H1 (cell line): ENCODE results near the gene TGM5. TPM values are rescaled to one million over a fixed set of nuclear protein-coding genes. Genes with fewer than 3 reads are reported as not detected.

Experiments used
- CTCF ChIA-PET: fragments of 300-600 bp; sonication (Branson Sonifier 250); formaldehyde crosslinking; loops from one replicate; lab custom pipeline; 2021; ENCODE audit not compliant: partially characterized antibody; lab: Charles Lee
- POLR2A ChIA-PET: fragments of 300-600 bp; sonication (Branson Sonifier 250); formaldehyde crosslinking; loops from one replicate; lab custom pipeline; 2021; ENCODE audit warnings: inconsistent platforms; ENCODE audit not compliant: partially characterized antibody; lab: Charles Lee
- DNase-seq, 2 experiments: peaks; one replicate each; pipeline versions ENCODE4 v3.0.0 to v3.0.0-alpha.2; 2010 to 2022; ENCODE audit warnings: low spot score in 2 of 2, low read depth in 1 of 2, mixed read lengths in 1 of 2
- FAIRE-seq: peaks from 2 replicates; lab custom pipeline; 2011; peaks lifted over from hg19 to GRCh38; lab: Jason Lieb, UNC
- H2AFZ ChIP-seq: 2 replicates; pipeline ENCODE4 v1.8.1; 2012; ENCODE audit warnings: low read length, inconsistent platforms
- H2AK5ac ChIP-seq: 2 replicates; pipeline ENCODE4 v1.6.1; 2013; ENCODE audit warnings: low read depth, low read length
- H2BK120ac ChIP-seq: replicated peaks from 2 replicates; pipeline ENCODE3; 2013; ENCODE audit warnings: low read depth, low read length, inconsistent platforms
- H2BK12ac ChIP-seq: 2 replicates; pipeline ENCODE4 v1.6.1; 2013; ENCODE audit warnings: low read depth, low read length
- H2BK15ac ChIP-seq: 2 replicates; pipeline ENCODE4 v1.6.1; 2013; ENCODE audit warnings: low read length
- H2BK20ac ChIP-seq: 2 replicates; pipeline ENCODE4 v1.6.1; 2013; ENCODE audit warnings: low read length
- H2BK5ac ChIP-seq: 2 replicates; pipeline ENCODE4 v1.6.1; 2013; ENCODE audit warnings: low read depth, low read length
- H3K14ac ChIP-seq: 2 replicates; pipeline ENCODE4 v1.6.1; 2013; ENCODE audit warnings: inconsistent platforms; ENCODE audit not compliant: insufficient read length
- H3K18ac ChIP-seq: 2 replicates; pipeline ENCODE4 v1.6.1; 2013; ENCODE audit warnings: low read length; ENCODE audit errors: extremely low read depth
- H3K23ac ChIP-seq: 2 replicates; pipeline ENCODE4 v1.6.1; 2013; ENCODE audit warnings: inconsistent platforms; ENCODE audit not compliant: insufficient read length
- H3K23me2 ChIP-seq: 2 replicates; pipeline ENCODE4 v1.6.1; 2013; ENCODE audit warnings: low read depth, low read length
- H3K27ac ChIP-seq: 2 replicates; pipeline ENCODE4 v1.6.1; 2011; ENCODE audit warnings: low read depth, low read length, inconsistent platforms
- H3K27me3 ChIP-seq, 4 experiments: replicated peaks in 1 of 4; 1 replicate in 1 of 4; 2 replicates in 3 of 4; pipeline versions ENCODE4 v1.6.1 to v1.8.1; 2011 to 2013; ENCODE audit warnings: low read length in 3 of 4, mild to moderate bottlenecking in 3 of 4, inconsistent platforms in 2 of 4, mixed read lengths in 2 of 4, moderate library complexity in 1 of 4; ENCODE audit not compliant: control insufficient read depth in 3 of 4, insufficient read depth in 3 of 4; ENCODE audit errors: extremely low read depth in 1 of 4
- H3K36me3 ChIP-seq, 4 experiments: 2 replicates each; pipeline versions ENCODE4 v1.6.1 to v1.8.1; 2011 to 2013; ENCODE audit warnings: mild to moderate bottlenecking in 4 of 4, low read length in 3 of 4, moderate library complexity in 2 of 4, control low read depth in 1 of 4, inconsistent platforms in 1 of 4; ENCODE audit not compliant: insufficient read depth in 4 of 4, control insufficient read depth in 2 of 4
- H3K4ac ChIP-seq: replicated peaks from 2 replicates; pipeline ENCODE3; 2013; ENCODE audit warnings: low read length, low read depth, mixed read lengths, inconsistent platforms; ENCODE audit not compliant: insufficient read length
- H3K4me1 ChIP-seq, 4 experiments: replicated peaks in 1 of 4; 1 replicate in 1 of 4; 2 replicates in 3 of 4; pipeline versions ENCODE4 v1.6.1 to v1.8.1; 2011 to 2013; ENCODE audit warnings: low read length in 3 of 4, inconsistent platforms in 2 of 4, mixed read lengths in 1 of 4; ENCODE audit not compliant: insufficient read depth in 4 of 4, control insufficient read depth in 3 of 4
- H3K4me2 ChIP-seq, 2 experiments: 2 replicates each; pipeline versions ENCODE4 v1.6.1 to v1.8.1; 2011 to 2013; ENCODE audit warnings: low read depth in 2 of 2, low read length in 2 of 2, control low read depth in 1 of 2, inconsistent platforms in 1 of 2, mild to moderate bottlenecking in 1 of 2; ENCODE audit not compliant: insufficient read depth in 1 of 2
- H3K4me3 ChIP-seq, 4 experiments: fragments of 200-600, 300-600 bp in 1 of 4; sonication (generic), shearing (Covaris generic), sonication (Bioruptor Twin) in 1 of 4; 2 replicates each; pipeline versions ENCODE4 v1.5.1 to v1.8.1; 2011 to 2016; ENCODE audit warnings: low read length in 4 of 4, low read depth in 3 of 4, control low read depth in 2 of 4, inconsistent platforms in 2 of 4, mild to moderate bottlenecking in 2 of 4, mixed read lengths in 1 of 4, moderate library complexity in 1 of 4; ENCODE audit not compliant: insufficient read depth in 2 of 4; ENCODE audit errors: extremely low read depth in 1 of 4
- H3K56ac ChIP-seq: replicated peaks from 2 replicates; pipeline ENCODE3; 2013; ENCODE audit warnings: low read depth, mild to moderate bottlenecking, mixed read lengths, low read length, inconsistent platforms; ENCODE audit not compliant: insufficient read length
- H3K79me1 ChIP-seq: 2 replicates; pipeline ENCODE4 v1.6.1; 2013; ENCODE audit warnings: low read depth, low read length, control low read depth
- H3K79me2 ChIP-seq, 2 experiments: 2 replicates each; pipeline versions ENCODE4 v1.6.1 to v1.8.1; 2012 to 2013; ENCODE audit warnings: low read length in 2 of 2, mild to moderate bottlenecking in 2 of 2, inconsistent platforms in 1 of 2; ENCODE audit not compliant: insufficient read depth in 2 of 2, control insufficient read depth in 1 of 2
- H3K9ac ChIP-seq, 4 experiments: replicated peaks in 1 of 4; 1 replicate in 1 of 4; 2 replicates in 3 of 4; pipeline versions ENCODE4 v1.6.1 to v1.8.1; 2011 to 2013; ENCODE audit warnings: low read depth in 3 of 4, low read length in 3 of 4, control low read depth in 2 of 4, mild to moderate bottlenecking in 2 of 4, moderate library complexity in 2 of 4, inconsistent platforms in 1 of 4; ENCODE audit errors: extremely low read depth in 1 of 4
- H3K9me3 ChIP-seq, 2 experiments: 2 replicates each; pipeline versions ENCODE4 v1.6.1 to v1.8.1; 2012 to 2013; ENCODE audit warnings: mild to moderate bottlenecking in 2 of 2, moderate library complexity in 2 of 2, control low read depth in 1 of 2, inconsistent platforms in 1 of 2, low read depth in 1 of 2, low read length in 1 of 2, mixed read lengths in 1 of 2; ENCODE audit not compliant: insufficient read depth in 2 of 2
- H4K20me1 ChIP-seq, 2 experiments: replicated peaks in 1 of 2; 2 replicates each; pipeline versions ENCODE3 to v1.8.1; 2011 to 2013; ENCODE audit warnings: inconsistent platforms in 2 of 2, low read length in 2 of 2, mild to moderate bottlenecking in 1 of 2; ENCODE audit not compliant: insufficient read depth in 2 of 2, control insufficient read depth in 1 of 2
- H4K5ac ChIP-seq: 2 replicates; pipeline ENCODE4 v1.6.1; 2013; ENCODE audit warnings: low read length, low read depth, mixed read lengths, inconsistent platforms; ENCODE audit not compliant: insufficient read length
- H4K8ac ChIP-seq: 2 replicates; pipeline ENCODE4 v1.8.0; 2013; ENCODE audit warnings: mild to moderate bottlenecking, moderate library complexity, low read length, inconsistent platforms; ENCODE audit not compliant: insufficient read depth; ENCODE audit errors: extremely low read depth
- H4K91ac ChIP-seq: replicated peaks from 2 replicates; pipeline ENCODE3; 2013; ENCODE audit warnings: low read length, mixed read lengths, inconsistent platforms; ENCODE audit not compliant: insufficient read length
- CBX5 ChIP-seq: fragments of 300-800, 300-1000 bp; sonication (generic); IDR thresholded peaks from 2 replicates; pipeline ENCODE4 v1.7.1; 2016; ENCODE audit warnings: antibody characterized with exemption, low read length, low read depth
- CHD1 ChIP-seq: IDR thresholded peaks from 2 replicates; pipeline ENCODE4 v1.6.1; 2012; ENCODE audit warnings: low read depth, low read length, improper control_type of control experiment
- CREB1 ChIP-seq: IDR thresholded peaks from 2 replicates; pipeline ENCODE4 v1.6.1; 2012; ENCODE audit warnings: inconsistent platforms
- RAD21 ChIP-seq, 2 experiments: IDR thresholded peaks in 1 of 2; conservative IDR thresholded peaks in 1 of 2; 2 replicates each; pipeline ENCODE4 v1.6.1; 2011; ENCODE audit warnings: low read depth in 2 of 2, low read length in 2 of 2, improper control_type of control experiment in 1 of 2, inconsistent platforms in 1 of 2, mild to moderate bottlenecking in 1 of 2, moderate library complexity in 1 of 2
- RBBP5 ChIP-seq: IDR thresholded peaks from 2 replicates; pipeline ENCODE4 v1.7.1; 2012; ENCODE audit warnings: low read depth, mild to moderate bottlenecking, inconsistent platforms, low read length, moderate library complexity, borderline replicate concordance
- SAP30 ChIP-seq: fragments of 300-600 bp; sonication (generic); IDR thresholded peaks from 2 replicates; pipeline ENCODE4 v1.7.1; 2012; ENCODE audit warnings: low read length, moderate library complexity, mild to moderate bottlenecking, inconsistent platforms; ENCODE audit not compliant: insufficient read depth, insufficient replicate concordance
- SP4 ChIP-seq: IDR thresholded peaks from 2 replicates; pipeline ENCODE4 v1.6.1; 2012; ENCODE audit warnings: low read length, inconsistent platforms
- TAF7 ChIP-seq: optimal IDR thresholded peaks from 2 replicates; pipeline ENCODE3; 2011; ENCODE audit warnings: low read depth, mild to moderate bottlenecking, inconsistent platforms, low read length, moderate library complexity, borderline replicate concordance
- TBP ChIP-seq: IDR thresholded peaks from 2 replicates; pipeline ENCODE4 v1.6.1; 2011; ENCODE audit warnings: low read depth, low read length, improper control_type of control experiment
- TCF12 ChIP-seq: IDR thresholded peaks from 2 replicates; pipeline ENCODE4 v1.6.1; 2011; ENCODE audit warnings: low read depth, mild to moderate bottlenecking, low read length
- WGBS, 2 experiments: shearing (Covaris generic) in 1 of 2; methylation state at CpG; one replicate each; pipeline versions ENCODE4 v1.1.6 to v1.1.7; 2013 to 2015; ENCODE audit warnings: low lambda C conversion rate in 2 of 2, mixed read lengths in 2 of 2, inconsistent platforms in 1 of 2, low coverage in 1 of 2, missing lambda C conversion rate in 1 of 2; ENCODE audit not compliant: insufficient replicate concordance in 2 of 2, insufficient coverage in 1 of 2, insufficient read length in 1 of 2; ENCODE audit errors: extremely low coverage in 1 of 2, missing lambda C conversion rate in 1 of 2; 5-methylcytosine and 5-hydroxymethylcytosine counted together
- polyA plus RNA-seq, 7 experiments: library from polyadenylated mRNA; depleted of rRNA in 3 of 7; stranded (reverse) in 5 of 7; unstranded in 2 of 7; fragments of >200 nt in 5 of 7; fragments of 200-250 nt in 2 of 7; gene quantifications; 1 replicate in 5 of 7; 2 replicates in 1 of 7; 4 replicates in 1 of 7; pipeline versions ENCODE4 v1.2.1 to v1.2.3, GENCODE V29; 2011 to 2013; ENCODE audit warnings: missing spikeins in 2 of 7, mixed read lengths in 2 of 7
- total RNA-seq: library from RNA; stranded (reverse); fragmentation: NEBNext Ultra II Directional; extraction: Animal tissue kit (Norgen Biotek cat#: 25700); gene quantifications from 2 replicates; pipeline ENCODE4 v1.2.1, GENCODE V29; 2021
- TF ChIP-seq, protein P1 (sequence below): IDR thresholded peaks from 2 replicates; pipeline ENCODE4 v1.6.1; 2012; ENCODE audit warnings: inconsistent platforms
- TF ChIP-seq, protein P2 (sequence below): IDR thresholded peaks from 2 replicates; pipeline ENCODE4 v1.6.1; 2011; ENCODE audit warnings: low read depth, mild to moderate bottlenecking, low read length; ENCODE audit not compliant: insufficient read depth

The TGM5 gene
- total and polyA plus RNA-seq, 2 of the 8 experiments (the other 6 are each of a cell fraction or from before 2014, with no cell fraction given): not detected

DNA sequence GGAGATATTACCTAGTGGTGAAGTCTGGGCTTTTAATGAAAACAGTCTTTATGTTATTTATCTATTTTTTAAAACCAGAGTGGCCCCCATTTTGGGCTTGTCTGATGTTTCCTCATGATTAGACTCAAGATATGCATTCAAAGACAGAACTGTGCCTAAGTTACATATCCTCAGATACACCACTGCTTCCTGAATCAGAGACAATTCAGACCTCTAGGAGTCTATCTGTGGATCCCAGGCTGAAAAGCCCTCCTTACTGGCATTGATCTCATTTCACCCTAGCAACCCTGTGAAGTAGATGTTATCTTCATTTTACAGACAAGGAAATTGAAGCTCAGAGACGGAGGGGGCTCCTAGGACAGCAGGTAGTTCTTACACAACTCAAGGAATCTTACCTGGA, 16.8 kb upstream of the TGM5 start:
- Histone ChIP-seq H3K27ac (no peak overlapping the region), H3K56ac (no peak overlapping the region), H3K4me2 (no peak overlapping the region), H3K18ac (no peak overlapping the region), H3K4me1 (no peaks in the 10 kb centered on the region), H2BK12ac (no peak overlapping the region), H4K8ac (no peak overlapping the region), H4K91ac (no peak overlapping the region), H2BK20ac (no peak overlapping the region), H3K79me1 (no peaks in the 10 kb centered on the region), H3K14ac (no peak overlapping the region), H3K23me2 (0 out of 2 replicates have a peak, but pooled peaks cover 1% of the 10 kb centered on the region), H3K79me2 (no peaks in the 10 kb centered on the region), H3K36me3 (no peaks in the 10 kb centered on the region), H2BK15ac (no peak overlapping the region), H4K5ac (no peak overlapping the region), H4K20me1 (no peaks in the 10 kb centered on the region), H3K9ac (no peak overlapping the region), H2AK5ac (no peak overlapping the region), H3K23ac (no peak overlapping the region), H3K4ac (no peak overlapping the region), H2BK120ac (no peak overlapping the region), H2BK5ac (no peak overlapping the region), H3K9me3 (no peaks in the 10 kb centered on the region), H3K27me3 (no peaks in the 10 kb centered on the region), H3K4me3 (no peak overlapping the region), H2AFZ (no peak overlapping the region)
- FAIRE-seq: no peak
- ChIA-PET POLR2A (no interaction called here), CTCF (interaction anchor here (1.0 to 7.3 kb wide), 10 partner anchors 9 to 87 kb away, joined by 3 to 178 read pairs (median 18); partner anchors contain the start of genes EPB42 and TGM5)
- DNase-seq: no peak
- 67% methylated on average over 1 of the region's 1 CpG; no CpG with 5 or more reads in 1 of the 2 experiments for WGBS, 2 experiments
- TF ChIP-seq, protein P1, sequence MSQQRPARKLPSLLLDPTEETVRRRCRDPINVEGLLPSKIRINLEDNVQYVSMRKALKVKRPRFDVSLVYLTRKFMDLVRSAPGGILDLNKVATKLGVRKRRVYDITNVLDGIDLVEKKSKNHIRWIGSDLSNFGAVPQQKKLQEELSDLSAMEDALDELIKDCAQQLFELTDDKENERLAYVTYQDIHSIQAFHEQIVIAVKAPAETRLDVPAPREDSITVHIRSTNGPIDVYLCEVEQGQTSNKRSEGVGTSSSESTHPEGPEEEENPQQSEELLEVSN: no peak
- TF ChIP-seq SAP30 (no peak), CBX5 (no peak), CREB1 (no peak), CHD1 (no peak), TCF12 (no peak), RAD21 (IDR thresholded peaks at IDR 0.05 in 1 of 2, conservative IDR thresholded peaks at IDR 0.05 in 1 of 2; ENCODE audit: low read depth in 2 of 2, low read length in 2 of 2) (no peak), TBP (no peak), TAF7 (no peak), SP4 (no peak), RBBP5 (no peak)
- TF ChIP-seq, protein P2, sequence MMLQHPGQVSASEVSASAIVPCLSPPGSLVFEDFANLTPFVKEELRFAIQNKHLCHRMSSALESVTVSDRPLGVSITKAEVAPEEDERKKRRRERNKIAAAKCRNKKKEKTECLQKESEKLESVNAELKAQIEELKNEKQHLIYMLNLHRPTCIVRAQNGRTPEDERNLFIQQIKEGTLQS: no peak
